ENCODE data around the gene DOCK3. TPM values are rescaled to one million over a fixed set of nuclear protein-coding genes. Genes with fewer than 3 reads are reported as not detected.

DOCK3 gene
- total RNA-seq, 1 experiment from 2014 or later: 0.15 TPM

GRCh38 chr3:50817756-50818529 is 143.2 kb downstream of the DOCK3 start:
- DNase-seq (no peak), ATAC-seq (no peak)
- H4K20me1 ChIP-seq (ENCODE audit: low read length): no peaks in the 10 kb centered on the region
- TF ChIP-seq CTCF (conservative IDR thresholded peaks at IDR 0.05; ENCODE audit: low read depth, low read length) (no peak), EZH2 (IDR thresholded peaks at IDR 0.05; ENCODE audit: low read length, unreplicated experiment) (no peak), EZH2phosphoT487 (IDR thresholded peaks at IDR 0.05; ENCODE audit: borderline replicate concordance, low read length) (no peak)
- H3K79me2 ChIP-seq (ENCODE audit: low read length): no peaks in the 10 kb centered on the region
- H3K27ac ChIP-seq (ENCODE audit: low read length): no peak overlapping the region
- intact Hi-C loops (cut with micrococcal nuclease): no loop called here
- CTCF ChIA-PET: interaction anchor here (0.6 kb wide), 1 partner anchor 17 kb away, joined by 3 read pairs; no protein-coding TSS in a partner anchor
- H2AFZ ChIP-seq (ENCODE audit: low read length): no peak overlapping the region
- no peak overlapping the region for H3K4me3 ChIP-seq (ENCODE audit: low read length)
- H3K9me3 ChIP-seq (ENCODE audit: low read length): no peaks in the 10 kb centered on the region
- H3K9ac ChIP-seq (ENCODE audit: low read length): no peak overlapping the region
- peaks cover 17% of the 10 kb centered on the region for H3K4me1 ChIP-seq (ENCODE audit: insufficient read depth, low read length)
- no peak overlapping the region for H3K4me2 ChIP-seq (ENCODE audit: low read length)
- POLR2A ChIA-PET (ENCODE audit: unreplicated experiment): no interaction called here
- no peaks in the 10 kb centered on the region for H3K27me3 ChIP-seq (ENCODE audit: low read length)
- no peaks in the 10 kb centered on the region for H3F3A ChIP-seq (ENCODE audit: low read length, unreplicated experiment)
- H3K36me3 ChIP-seq (ENCODE audit: low read depth, low read length): no peaks in the 10 kb centered on the region
- H3K9me2 ChIP-seq (replicated peaks; ENCODE audit: low read length): no peaks in the 10 kb centered on the region
- BruUV-seq (replicated peaks): no TSS peak

- Histone ChIP-seq H3K27ac (ENCODE audit: low read length) (no peak overlapping the region), H3F3A (ENCODE audit: low read length, unreplicated experiment) (no peaks in the 10 kb centered on the region), H3K4me3 (ENCODE audit: low read length) (no peak overlapping the region), H3K36me3 (ENCODE audit: low read depth, low read length) (no peaks in the 10 kb centered on the region), H3K9me2 (replicated peaks; ENCODE audit: low read length) (no peaks in the 10 kb centered on the region), H3K79me2 (ENCODE audit: low read length) (no peaks in the 10 kb centered on the region), H3K4me1 (ENCODE audit: insufficient read depth, low read length) (peaks cover 17% of the 10 kb centered on the region), H2AFZ (ENCODE audit: low read length) (no peak overlapping the region), H3K9ac (ENCODE audit: low read length) (no peak overlapping the region), H4K20me1 (ENCODE audit: low read length) (no peaks in the 10 kb centered on the region), H3K27me3 (ENCODE audit: low read length) (peaks cover 7% of the 10 kb centered on the region; the same call in 1 of the 2 replicates), H3K4me2 (ENCODE audit: low read length) (no peak overlapping the region), H3K9me3 (ENCODE audit: low read length) (no peaks in the 10 kb centered on the region)
- intact Hi-C loops (cut with micrococcal nuclease): no loop called here
- BruUV-seq (replicated peaks): no TSS peak
- DNase-seq (no peak), ATAC-seq (no peak)
- CTCF ChIA-PET: no interaction called here
- TF ChIP-seq EZH2 (IDR thresholded peaks at IDR 0.05; ENCODE audit: low read length, unreplicated experiment) (no peak), CTCF (conservative IDR thresholded peaks at IDR 0.05; ENCODE audit: low read depth, low read length) (no peak), EZH2phosphoT487 (IDR thresholded peaks at IDR 0.05; ENCODE audit: borderline replicate concordance, low read length) (no peak)
- POLR2A ChIA-PET (ENCODE audit: unreplicated experiment): no interaction called here
These were observed 145.2 kb downstream of the DOCK3 start for GRCh38 chr3:50819882-50820281.

- no peaks in the 10 kb centered on the region for H3K9me3 ChIP-seq (ENCODE audit: low read length)
- POLR2A ChIA-PET (ENCODE audit: unreplicated experiment): no interaction called here
- H3K9ac ChIP-seq (ENCODE audit: low read length): no peak overlapping the region
- H2AFZ ChIP-seq (ENCODE audit: low read length): no peak overlapping the region
- no peaks in the 10 kb centered on the region for H3K9me2 ChIP-seq (replicated peaks; ENCODE audit: low read length)
- no peaks in the 10 kb centered on the region for H3F3A ChIP-seq (ENCODE audit: low read length, unreplicated experiment)
- H3K4me2 ChIP-seq (ENCODE audit: low read length): no peak overlapping the region
- TF ChIP-seq CTCF (conservative IDR thresholded peaks at IDR 0.05; ENCODE audit: low read depth, low read length) (no peak), EZH2phosphoT487 (IDR thresholded peaks at IDR 0.05; ENCODE audit: borderline replicate concordance, low read length) (no peak), EZH2 (IDR thresholded peaks at IDR 0.05; ENCODE audit: low read length, unreplicated experiment) (no peak)
- ATAC-seq (no peak), DNase-seq (no peak)
- no peaks in the 10 kb centered on the region for H3K36me3 ChIP-seq (ENCODE audit: low read depth, low read length)
- H3K27ac ChIP-seq (ENCODE audit: low read length): no peak overlapping the region
- H4K20me1 ChIP-seq (ENCODE audit: low read length): no peaks in the 10 kb centered on the region
- BruUV-seq (replicated peaks): no TSS peak
- intact Hi-C loops (cut with micrococcal nuclease): no loop called here
- no peaks in the 10 kb centered on the region for H3K79me2 ChIP-seq (ENCODE audit: low read length)
- no peak overlapping the region for H3K4me3 ChIP-seq (ENCODE audit: low read length)
- H3K4me1 ChIP-seq (ENCODE audit: insufficient read depth, low read length): no peaks in the 10 kb centered on the region
- peaks cover 20% of the 10 kb centered on the region; the same call in 1 of the 2 replicates for H3K27me3 ChIP-seq (ENCODE audit: low read length)
- CTCF ChIA-PET: no interaction called here
These were observed 151.1 kb downstream of the DOCK3 start for GRCh38 chr3:50825841-50826240.

Measured in PC-3 (cell line).